ENCODE results near the gene GLB1L.
"Not testable (repeated sequence)": the region's sequence is repeated elsewhere in the genome, so short reads cannot be mapped to it uniquely, and the experiment has no call there.

The GLB1L gene

GRCh38 chr2:219281588-219281987 lies 36.3 kb upstream of the GLB1L start:
- in situ Hi-C loops (cut with MboI; ENCODE audit: low sequenced_read_pairs): no loop called here

- in situ Hi-C loops (cut with MboI; ENCODE audit: low sequenced_read_pairs): no loop called here
These were observed 35.4 kb upstream of the GLB1L start for GRCh38 chr2:219280651-219281050.

- in situ Hi-C loops (cut with MboI; ENCODE audit: low sequenced_read_pairs): no loop called here
These were observed 34.8 kb upstream of the GLB1L start for GRCh38 chr2:219279916-219280516.

- in situ Hi-C loops (cut with MboI; ENCODE audit: low sequenced_read_pairs): no loop called here
These were observed 34.1 kb upstream of the GLB1L start, which contains the start of gene DNAJB2 for GRCh38 chr2:219279151-219279915. Gene DNAJB2 (plus strand): TSS chr2:219279366. CDS start chr2:219279834, 468 bp downstream.

- in situ Hi-C loops (cut with MboI; ENCODE audit: low sequenced_read_pairs): no loop called here
These were observed 33.5 kb upstream of the GLB1L start for GRCh38 chr2:219278655-219279150.

GRCh38 chr2:219277703-219278654 lies 32.7 kb upstream of the GLB1L start:
- in situ Hi-C loops (cut with MboI; ENCODE audit: low sequenced_read_pairs): no loop called here

- in situ Hi-C loops (cut with MboI; ENCODE audit: low sequenced_read_pairs): no loop called here
These were observed 29.2 kb upstream of the GLB1L start for GRCh38 chr2:219274361-219274921.

- in situ Hi-C loops (cut with MboI; ENCODE audit: low sequenced_read_pairs): no loop called here
These were observed 28.7 kb upstream of the GLB1L start for GRCh38 chr2:219273937-219274336.

- in situ Hi-C loops (cut with MboI; ENCODE audit: low sequenced_read_pairs): no loop called here
These were observed 27.8 kb upstream of the GLB1L start for GRCh38 chr2:219272995-219273394.

- in situ Hi-C loops (cut with MboI; ENCODE audit: low sequenced_read_pairs): no loop called here
These were observed 27.1 kb upstream of the GLB1L start for GRCh38 chr2:219272356-219272755.

- in situ Hi-C loops (cut with MboI; ENCODE audit: low sequenced_read_pairs): no loop called here
These were observed 25.8 kb upstream of the GLB1L start for GRCh38 chr2:219271021-219271420.

- in situ Hi-C loops (cut with MboI; ENCODE audit: low sequenced_read_pairs): no loop called here
These were observed 24.8 kb upstream of the GLB1L start for GRCh38 chr2:219270055-219270372.

GRCh38 chr2:219269362-219270054 lies 24.3 kb upstream of the GLB1L start:
- in situ Hi-C loops (cut with MboI; ENCODE audit: low sequenced_read_pairs): no loop called here

- in situ Hi-C loops (cut with MboI; ENCODE audit: low sequenced_read_pairs): no loop called here
These were observed 23.1 kb upstream of the GLB1L start for GRCh38 chr2:219268294-219268693.

GRCh38 chr2:219266886-219267285 lies 21.6 kb upstream of the GLB1L start:
- in situ Hi-C loops (cut with MboI; ENCODE audit: low sequenced_read_pairs): no loop called here

- in situ Hi-C loops (cut with MboI; ENCODE audit: low sequenced_read_pairs): no loop called here
These were observed 21.0 kb upstream of the GLB1L start for GRCh38 chr2:219266232-219266631.

- in situ Hi-C loops (cut with MboI; ENCODE audit: low sequenced_read_pairs): no loop called here
These were observed 16.0 kb upstream of the GLB1L start for GRCh38 chr2:219261024-219261855.

- in situ Hi-C loops (cut with MboI; ENCODE audit: low sequenced_read_pairs): not testable (repeated sequence)
These were observed 13.7 kb upstream of the GLB1L start for GRCh38 chr2:219258942-219259341.

GRCh38 chr2:219254590-219255201 lies 9.5 kb upstream of the GLB1L start:
- in situ Hi-C loops (cut with MboI; ENCODE audit: low sequenced_read_pairs): no loop called here

Measured in hTERT RPE-1 (cell line).